GM23338 (cell line): ENCODE data around the gene MKNK2. TPM values are rescaled to one million over a fixed set of nuclear protein-coding genes. Genes with fewer than 3 reads are reported as not detected.

Experiments used
- ATAC-seq: fragments of 200-7000 bp; cut with Tn5 transposase; 3 replicates; pipeline ENCODE4 v1.9.1; 2020
- DNase-seq: peaks from one replicate; pipeline ENCODE4 v3.0.0-alpha.2; 2015; ENCODE audit warnings: low spot score
- H2AFZ ChIP-seq: fragments of 200-600 bp; sonication (generic); 2 replicates; pipeline ENCODE4 v1.8.0; 2016; ENCODE audit warnings: antibody characterized with exemption, mild to moderate bottlenecking, moderate library complexity
- H3F3A ChIP-seq: fragments of 200-600 bp; sonication (generic); replicated peaks from 2 replicates; pipeline ENCODE4 v1.8.0; 2017; ENCODE audit warnings: antibody characterized with exemption, mixed run types, low read depth
- H3K27ac ChIP-seq: fragments of 200-600 bp; sonication (generic); 2 replicates; pipeline ENCODE4 v1.6.1; 2016; ENCODE audit warnings: low read depth
- H3K27me3 ChIP-seq: fragments of 200-600 bp; sonication (generic); 2 replicates; pipeline ENCODE4 v1.8.0; 2016; ENCODE audit warnings: mild to moderate bottlenecking, mixed run types, moderate library complexity; ENCODE audit not compliant: insufficient read depth
- H3K36me3 ChIP-seq: fragments of 200-600 bp; sonication (generic); 2 replicates; pipeline ENCODE4 v1.8.0; 2016; ENCODE audit warnings: mild to moderate bottlenecking; ENCODE audit not compliant: insufficient read depth
- H3K4me1 ChIP-seq: fragments of 200-600 bp; sonication (generic); 2 replicates; pipeline ENCODE4 v1.8.0; 2016; ENCODE audit warnings: mild to moderate bottlenecking, moderate library complexity; ENCODE audit not compliant: insufficient read depth
- H3K4me2 ChIP-seq: fragments of 200-600 bp; sonication (generic); 2 replicates; pipeline ENCODE4 v1.7.1; 2017; ENCODE audit warnings: mixed run types
- H3K4me3 ChIP-seq: fragments of 200-600 bp; sonication (generic); 2 replicates; pipeline ENCODE4 v1.6.1; 2016; ENCODE audit warnings: mixed run types
- H3K79me2 ChIP-seq: fragments of 200-600 bp; sonication (generic); replicated peaks from 2 replicates; pipeline ENCODE4 v1.8.0; 2017; ENCODE audit warnings: mild to moderate bottlenecking; ENCODE audit not compliant: insufficient read depth
- H3K9me2 ChIP-seq: fragments of 200-600 bp; sonication (generic); 2 replicates; pipeline ENCODE4 v1.8.0; 2017; ENCODE audit not compliant: insufficient read depth
- H4K20me1 ChIP-seq: fragments of 200-600 bp; sonication (generic); replicated peaks from 2 replicates; pipeline ENCODE4 v1.8.0; 2017; ENCODE audit warnings: mild to moderate bottlenecking; ENCODE audit not compliant: insufficient read depth
- H3K27ac Mint-ChIP-seq: 2 replicates; pipeline ENCODE4 v1.8.0; 2020; ENCODE audit warnings: inconsistent platforms, mild to moderate bottlenecking, moderate library complexity, mixed read lengths
- H3K27me3 Mint-ChIP-seq: 3 replicates; pipeline ENCODE4 v1.8.0; 2022; ENCODE audit warnings: low read depth, mild to moderate bottlenecking, moderate library complexity, mixed read lengths, inconsistent platforms; ENCODE audit not compliant: insufficient read depth, poor library complexity
- H3K36me3 Mint-ChIP-seq: 3 replicates; pipeline ENCODE4 v1.8.0; 2021; ENCODE audit warnings: low read depth, mild to moderate bottlenecking, inconsistent platforms, moderate library complexity, mixed read lengths
- H3K4me1 Mint-ChIP-seq: 3 replicates; pipeline ENCODE4 v1.8.0; 2020; ENCODE audit warnings: mild to moderate bottlenecking, inconsistent platforms, mixed read lengths
- H3K4me3 Mint-ChIP-seq: 3 replicates; pipeline ENCODE4 v1.8.0; 2021; ENCODE audit warnings: moderate library complexity, mild to moderate bottlenecking, inconsistent platforms, mixed read lengths
- H3K9me3 Mint-ChIP-seq: 3 replicates; pipeline ENCODE4 v1.8.0; 2020; ENCODE audit warnings: moderate library complexity, mild to moderate bottlenecking, inconsistent platforms, mixed read lengths
- CREB1 ChIP-seq: fragments of 250-450 bp; sonication (Bioruptor Pico); IDR thresholded peaks from 2 replicates; pipeline ENCODE4 v1.5.0; 2020; ENCODE audit warnings: low read depth, mild to moderate bottlenecking, moderate library complexity
- ETS1 ChIP-seq: IDR thresholded peaks from 2 replicates; pipeline ENCODE4 v1.6.1; 2016; ENCODE audit warnings: antibody characterized with exemption
- EZH2 ChIP-seq: fragments of 200-600 bp; sonication (generic); IDR thresholded peaks from one replicate; pipeline ENCODE4 v1.8.0; 2017; ENCODE audit warnings: antibody characterized with exemption, mild to moderate bottlenecking, low read depth; ENCODE audit not compliant: unreplicated experiment
- EZH2phosphoT487 ChIP-seq: fragments of 200-600 bp; sonication (generic); IDR thresholded peaks from one replicate; pipeline ENCODE4 v1.8.1; 2018; ENCODE audit warnings: antibody characterized with exemption; ENCODE audit not compliant: unreplicated experiment
- JUNB ChIP-seq: IDR thresholded peaks from one replicate; pipeline ENCODE4 v1.6.1; 2016; ENCODE audit warnings: antibody characterized with exemption; ENCODE audit not compliant: unreplicated experiment
- NANOG ChIP-seq: IDR thresholded peaks from 2 replicates; pipeline ENCODE4 v1.6.1; 2016; ENCODE audit warnings: antibody characterized with exemption, borderline replicate concordance
- POLR2AphosphoS5 ChIP-seq: IDR thresholded peaks from 2 replicates; pipeline ENCODE4 v1.6.1; 2016; ENCODE audit warnings: antibody characterized with exemption, low read depth
- REST ChIP-seq: IDR thresholded peaks from one replicate; pipeline ENCODE4 v1.6.1; 2018; ENCODE audit warnings: antibody characterized with exemption; ENCODE audit not compliant: unreplicated experiment
- STAT1 ChIP-seq: IDR thresholded peaks from one replicate; pipeline ENCODE4 v1.6.1; 2016; ENCODE audit warnings: antibody characterized with exemption; ENCODE audit not compliant: unreplicated experiment
- ZNF114 ChIP-seq: fragments of 250-450 bp; sonication (Bioruptor Pico); IDR thresholded peaks from 2 replicates; pipeline ENCODE4 v1.5.0; 2020; ENCODE audit warnings: mild to moderate bottlenecking, moderate library complexity
- ZNF331 ChIP-seq: fragments of 250-450 bp; sonication (Bioruptor Pico); IDR thresholded peaks from 2 replicates; pipeline ENCODE4 v1.5.0; 2020; ENCODE audit warnings: low read depth, mild to moderate bottlenecking, moderate library complexity
- long read RNA-seq: library from polyadenylated mRNA; unstranded; transcript quantifications from one replicate; pipeline ENCODE4 v2.0.0, GENCODE V29; 2020; ENCODE audit not compliant: unreplicated experiment
- polyA plus RNA-seq: library from polyadenylated mRNA; unstranded; fragments of >200 nt; fragmentation: Nextera tagmentation; extraction: Ambion mirVana; gene quantifications from 2 replicates; pipeline ENCODE4 v1.2.1, GENCODE V29; 2016
- total RNA-seq: library from RNA; depleted of rRNA; stranded (reverse); fragments of >200 nt; shearing (Covaris generic); gene quantifications from 2 replicates; pipeline ENCODE4 v1.2.3, GENCODE V29; 2014; rRNA removed
- TF ChIP-seq, protein P1 (sequence below), 2 experiments: fragments of 200-600 bp in 1 of 2; sonication (generic) in 1 of 2; conservative IDR thresholded peaks; 2 replicates each; pipeline versions ENCODE4 v1.5.1 to v1.6.1; 2016 to 2017; ENCODE audit warnings: antibody characterized with exemption in 2 of 2, low read depth in 2 of 2, mild to moderate bottlenecking in 2 of 2, moderate library complexity in 1 of 2
- TF ChIP-seq, protein P2 (sequence below): fragments of 250-450 bp; sonication (Bioruptor Pico); IDR thresholded peaks from 2 replicates; pipeline ENCODE4 v1.5.0; 2020; ENCODE audit warnings: mild to moderate bottlenecking, moderate library complexity

Gene MKNK2
- total RNA-seq: 123 and 159 TPM in 2 replicates
- 71.0 and 106 TPM in 2 replicates for polyA plus RNA-seq
- long read RNA-seq, partial matches to known transcripts: 3 of 12 reads
- long read RNA-seq, other reads (novel, unspliced or antisense): 9 of 12 reads

DNA sequence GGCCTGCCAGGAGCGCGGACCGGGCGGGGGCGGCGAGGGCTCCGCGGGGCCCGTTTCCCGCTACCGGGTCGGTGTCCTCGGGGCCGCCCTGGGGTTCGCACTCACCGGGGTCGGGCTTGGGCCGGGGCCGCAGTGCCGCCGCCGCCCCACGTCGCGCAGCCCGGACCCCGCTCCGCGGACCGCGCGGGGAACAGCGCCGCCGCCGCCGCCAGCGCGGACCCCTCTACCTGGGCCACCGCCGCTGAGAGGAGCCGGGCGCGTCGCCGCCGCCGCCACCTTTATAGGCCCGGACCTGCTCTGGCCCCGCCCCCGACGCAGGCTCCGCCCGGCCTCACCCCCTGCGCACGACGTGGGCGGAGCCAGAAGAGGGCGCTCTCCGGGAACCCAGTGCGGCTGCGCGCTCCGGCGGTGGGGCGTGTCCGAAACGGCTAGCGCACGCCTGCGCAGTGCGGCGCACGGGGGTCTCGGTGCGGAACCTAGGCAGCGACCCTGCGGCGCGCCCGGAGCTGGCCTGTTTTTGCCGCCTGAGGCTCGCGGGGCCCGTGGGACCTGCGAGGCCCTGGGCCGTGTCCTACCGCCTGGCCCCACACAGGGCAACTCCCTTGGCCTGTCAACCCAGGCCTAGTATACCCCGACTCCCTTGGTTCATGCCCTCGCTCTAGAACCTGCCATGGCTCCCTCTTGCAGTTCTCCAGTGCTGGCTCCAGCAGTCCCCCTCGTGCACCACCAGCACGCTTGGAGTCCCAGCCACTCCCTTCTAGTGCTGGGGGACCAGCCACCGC is at the start of gene MKNK2:
Gene MKNK2 (minus strand): TSS at position 254 of the 782 bp plus-strand sequence. CDS start 393 bp downstream, outside the sequence.
- no peak within 1 kb of the TSS for H2AFZ ChIP-seq

More for the DNA sequence above, at the start of gene MKNK2:
- Histone ChIP-seq H3F3A (0 out of 2 replicates have a peak, but pooled peaks cover 3% of the 10 kb centered on the region), H3K79me2 (peaks cover 29% of the 10 kb centered on the region), H3K9me2 (no peaks in the 10 kb centered on the region), H3K27ac (0 out of 2 replicates have a peak within 1 kb of the TSS, but pooled peaks have one; percentile 59), H3K4me1 (no peaks in the 10 kb centered on the region; the same call in 1 of the 2 replicates), H3K36me3 (no peaks in the 10 kb centered on the region), H4K20me1 (peaks cover 10% of the 10 kb centered on the region), H3K4me3 (peak within 1 kb of the TSS; percentile 96), H3K27me3 (no peaks in the 10 kb centered on the region), H3K4me2 (peak within 1 kb of the TSS; percentile 96)
- Mint-ChIP-seq H3K4me1 (peaks cover 7% of the 10 kb centered on the region), H3K27me3 (peaks cover 8% of the 10 kb centered on the region), H3K36me3 (no peaks in the 10 kb centered on the region), H3K4me3 (peak within 1 kb of the TSS; percentile 80), H3K9me3 (no peaks in the 10 kb centered on the region), H3K27ac (no peak within 1 kb of the TSS)
- DNase-seq: peak; percentile 92
- ATAC-seq: peak; percentile 64
- TF ChIP-seq POLR2AphosphoS5 (peak; percentile 94), NANOG (no peak), EZH2phosphoT487 (no peak), ETS1 (peak; percentile 42; the same call in 1 of the 2 replicates), ZNF331 (no peak), REST (no peak), ZNF114 (CRISPR knock-in tag) (no peak), JUNB (no peak), EZH2 (no peak), STAT1 (no peak), CREB1 (CRISPR knock-in tag) (peak; percentile 82)
- TF ChIP-seq, protein P1, sequence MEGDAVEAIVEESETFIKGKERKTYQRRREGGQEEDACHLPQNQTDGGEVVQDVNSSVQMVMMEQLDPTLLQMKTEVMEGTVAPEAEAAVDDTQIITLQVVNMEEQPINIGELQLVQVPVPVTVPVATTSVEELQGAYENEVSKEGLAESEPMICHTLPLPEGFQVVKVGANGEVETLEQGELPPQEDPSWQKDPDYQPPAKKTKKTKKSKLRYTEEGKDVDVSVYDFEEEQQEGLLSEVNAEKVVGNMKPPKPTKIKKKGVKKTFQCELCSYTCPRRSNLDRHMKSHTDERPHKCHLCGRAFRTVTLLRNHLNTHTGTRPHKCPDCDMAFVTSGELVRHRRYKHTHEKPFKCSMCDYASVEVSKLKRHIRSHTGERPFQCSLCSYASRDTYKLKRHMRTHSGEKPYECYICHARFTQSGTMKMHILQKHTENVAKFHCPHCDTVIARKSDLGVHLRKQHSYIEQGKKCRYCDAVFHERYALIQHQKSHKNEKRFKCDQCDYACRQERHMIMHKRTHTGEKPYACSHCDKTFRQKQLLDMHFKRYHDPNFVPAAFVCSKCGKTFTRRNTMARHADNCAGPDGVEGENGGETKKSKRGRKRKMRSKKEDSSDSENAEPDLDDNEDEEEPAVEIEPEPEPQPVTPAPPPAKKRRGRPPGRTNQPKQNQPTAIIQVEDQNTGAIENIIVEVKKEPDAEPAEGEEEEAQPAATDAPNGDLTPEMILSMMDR (conservative IDR thresholded peaks at IDR 0.05; ENCODE audit: low read depth in 2 of 2): peak; percentile 21 to 74; a peak in 3 of 4 replicates
- TF ChIP-seq, protein P2, sequence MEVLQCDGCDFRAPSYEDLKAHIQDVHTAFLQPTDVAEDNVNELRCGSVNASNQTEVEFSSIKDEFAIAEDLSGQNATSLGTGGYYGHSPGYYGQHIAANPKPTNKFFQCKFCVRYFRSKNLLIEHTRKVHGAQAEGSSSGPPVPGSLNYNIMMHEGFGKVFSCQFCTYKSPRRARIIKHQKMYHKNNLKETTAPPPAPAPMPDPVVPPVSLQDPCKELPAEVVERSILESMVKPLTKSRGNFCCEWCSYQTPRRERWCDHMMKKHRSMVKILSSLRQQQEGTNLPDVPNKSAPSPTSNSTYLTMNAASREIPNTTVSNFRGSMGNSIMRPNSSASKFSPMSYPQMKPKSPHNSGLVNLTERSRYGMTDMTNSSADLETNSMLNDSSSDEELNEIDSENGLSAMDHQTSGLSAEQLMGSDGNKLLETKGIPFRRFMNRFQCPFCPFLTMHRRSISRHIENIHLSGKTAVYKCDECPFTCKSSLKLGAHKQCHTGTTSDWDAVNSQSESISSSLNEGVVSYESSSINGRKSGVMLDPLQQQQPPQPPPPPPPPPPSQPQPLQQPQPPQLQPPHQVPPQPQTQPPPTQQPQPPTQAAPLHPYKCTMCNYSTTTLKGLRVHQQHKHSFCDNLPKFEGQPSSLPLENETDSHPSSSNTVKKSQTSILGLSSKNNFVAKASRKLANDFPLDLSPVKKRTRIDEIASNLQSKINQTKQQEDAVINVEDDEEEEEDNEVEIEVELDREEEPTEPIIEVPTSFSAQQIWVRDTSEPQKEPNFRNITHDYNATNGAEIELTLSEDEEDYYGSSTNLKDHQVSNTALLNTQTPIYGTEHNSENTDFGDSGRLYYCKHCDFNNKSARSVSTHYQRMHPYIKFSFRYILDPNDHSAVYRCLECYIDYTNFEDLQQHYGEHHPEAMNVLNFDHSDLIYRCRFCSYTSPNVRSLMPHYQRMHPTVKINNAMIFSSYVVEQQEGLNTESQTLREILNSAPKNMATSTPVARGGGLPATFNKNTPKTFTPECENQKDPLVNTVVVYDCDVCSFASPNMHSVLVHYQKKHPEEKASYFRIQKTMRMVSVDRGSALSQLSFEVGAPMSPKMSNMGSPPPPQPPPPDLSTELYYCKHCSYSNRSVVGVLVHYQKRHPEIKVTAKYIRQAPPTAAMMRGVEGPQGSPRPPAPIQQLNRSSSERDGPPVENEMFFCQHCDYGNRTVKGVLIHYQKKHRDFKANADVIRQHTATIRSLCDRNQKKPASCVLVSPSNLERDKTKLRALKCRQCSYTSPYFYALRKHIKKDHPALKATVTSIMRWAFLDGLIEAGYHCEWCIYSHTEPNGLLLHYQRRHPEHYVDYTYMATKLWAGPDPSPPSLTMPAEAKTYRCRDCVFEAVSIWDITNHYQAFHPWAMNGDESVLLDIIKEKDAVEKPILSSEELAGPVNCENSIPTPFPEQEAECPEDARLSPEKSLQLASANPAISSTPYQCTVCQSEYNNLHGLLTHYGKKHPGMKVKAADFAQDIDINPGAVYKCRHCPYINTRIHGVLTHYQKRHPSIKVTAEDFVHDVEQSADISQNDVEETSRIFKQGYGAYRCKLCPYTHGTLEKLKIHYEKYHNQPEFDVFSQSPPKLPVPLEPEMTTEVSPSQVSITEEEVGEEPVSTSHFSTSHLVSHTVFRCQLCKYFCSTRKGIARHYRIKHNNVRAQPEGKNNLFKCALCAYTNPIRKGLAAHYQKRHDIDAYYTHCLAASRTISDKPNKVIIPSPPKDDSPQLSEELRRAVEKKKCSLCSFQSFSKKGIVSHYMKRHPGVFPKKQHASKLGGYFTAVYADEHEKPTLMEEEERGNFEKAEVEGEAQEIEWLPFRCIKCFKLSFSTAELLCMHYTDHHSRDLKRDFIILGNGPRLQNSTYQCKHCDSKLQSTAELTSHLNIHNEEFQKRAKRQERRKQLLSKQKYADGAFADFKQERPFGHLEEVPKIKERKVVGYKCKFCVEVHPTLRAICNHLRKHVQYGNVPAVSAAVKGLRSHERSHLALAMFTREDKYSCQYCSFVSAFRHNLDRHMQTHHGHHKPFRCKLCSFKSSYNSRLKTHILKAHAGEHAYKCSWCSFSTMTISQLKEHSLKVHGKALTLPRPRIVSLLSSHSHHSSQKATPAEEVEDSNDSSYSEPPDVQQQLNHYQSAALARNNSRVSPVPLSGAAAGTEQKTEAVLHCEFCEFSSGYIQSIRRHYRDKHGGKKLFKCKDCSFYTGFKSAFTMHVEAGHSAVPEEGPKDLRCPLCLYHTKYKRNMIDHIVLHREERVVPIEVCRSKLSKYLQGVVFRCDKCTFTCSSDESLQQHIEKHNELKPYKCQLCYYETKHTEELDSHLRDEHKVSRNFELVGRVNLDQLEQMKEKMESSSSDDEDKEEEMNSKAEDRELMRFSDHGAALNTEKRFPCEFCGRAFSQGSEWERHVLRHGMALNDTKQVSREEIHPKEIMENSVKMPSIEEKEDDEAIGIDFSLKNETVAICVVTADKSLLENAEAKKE (CRISPR knock-in tag): no peak
